Measurements from ENCODE around the gene SCN8A. TPM values are rescaled to one million over a fixed set of nuclear protein-coding genes. Genes with fewer than 3 reads are reported as not detected.

Gene SCN8A
- total and polyA plus RNA-seq, 8 donors, result 0.26 to 3.3 (median 1.3) TPM

- no peaks in the 10 kb centered on the region for H3K36me3 ChIP-seq
- TF ChIP-seq, protein P1, sequence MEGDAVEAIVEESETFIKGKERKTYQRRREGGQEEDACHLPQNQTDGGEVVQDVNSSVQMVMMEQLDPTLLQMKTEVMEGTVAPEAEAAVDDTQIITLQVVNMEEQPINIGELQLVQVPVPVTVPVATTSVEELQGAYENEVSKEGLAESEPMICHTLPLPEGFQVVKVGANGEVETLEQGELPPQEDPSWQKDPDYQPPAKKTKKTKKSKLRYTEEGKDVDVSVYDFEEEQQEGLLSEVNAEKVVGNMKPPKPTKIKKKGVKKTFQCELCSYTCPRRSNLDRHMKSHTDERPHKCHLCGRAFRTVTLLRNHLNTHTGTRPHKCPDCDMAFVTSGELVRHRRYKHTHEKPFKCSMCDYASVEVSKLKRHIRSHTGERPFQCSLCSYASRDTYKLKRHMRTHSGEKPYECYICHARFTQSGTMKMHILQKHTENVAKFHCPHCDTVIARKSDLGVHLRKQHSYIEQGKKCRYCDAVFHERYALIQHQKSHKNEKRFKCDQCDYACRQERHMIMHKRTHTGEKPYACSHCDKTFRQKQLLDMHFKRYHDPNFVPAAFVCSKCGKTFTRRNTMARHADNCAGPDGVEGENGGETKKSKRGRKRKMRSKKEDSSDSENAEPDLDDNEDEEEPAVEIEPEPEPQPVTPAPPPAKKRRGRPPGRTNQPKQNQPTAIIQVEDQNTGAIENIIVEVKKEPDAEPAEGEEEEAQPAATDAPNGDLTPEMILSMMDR (IDR thresholded peaks at IDR 0.05), result no peak
- ATAC-seq (no peak), DNase-seq (no peak)
- no peak overlapping the region for H3K27ac ChIP-seq
- no peaks in the 10 kb centered on the region for H3K27me3 ChIP-seq
- no peak overlapping the region for H3K4me3 ChIP-seq
- H3K9me3 ChIP-seq, result no peaks in the 10 kb centered on the region
- H3K4me1 ChIP-seq, result no peaks in the 10 kb centered on the region
- intact Hi-C loops (cut with DNase I), result no loop called here
Observed at GRCh38 chr12:51755251-51755650, 164.2 kb downstream of the SCN8A start.

DNA sequence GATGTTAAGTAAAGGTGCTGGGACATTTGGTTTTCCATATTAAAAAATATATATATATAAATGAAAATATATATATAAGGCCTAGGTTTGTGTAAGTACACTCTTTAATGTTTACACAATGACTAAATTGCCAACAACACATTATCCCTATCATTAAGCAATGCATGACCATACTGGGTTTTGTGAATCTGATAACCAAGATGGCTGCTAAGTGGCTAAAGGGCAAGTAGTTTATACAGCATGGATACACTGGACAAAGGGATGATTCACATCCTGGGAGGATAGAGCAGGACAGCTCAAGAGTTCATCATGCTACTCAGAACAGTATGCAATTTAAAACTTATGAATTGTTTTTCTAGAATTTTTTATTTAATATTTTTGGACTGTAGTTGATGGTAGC lies 168.1 kb downstream of the SCN8A start:
- intact Hi-C loops (cut with DNase I), result no loop called here
- TF ChIP-seq, protein P1 (IDR thresholded peaks at IDR 0.05), result no peak
- no peak for ATAC-seq

GRCh38 chr12:51759695-51760094 lies 168.7 kb downstream of the SCN8A start:
- Histone ChIP-seq H3K27ac (no peak overlapping the region), H3K9me3 (no peaks in the 10 kb centered on the region), H3K36me3 (no peaks in the 10 kb centered on the region), H3K4me3 (no peak overlapping the region), H3K4me1 (no peaks in the 10 kb centered on the region), H3K27me3 (no peaks in the 10 kb centered on the region)
- ATAC-seq, result no peak
- no peak for DNase-seq
- intact Hi-C loops (cut with DNase I), result no loop called here
- TF ChIP-seq, protein P1 (IDR thresholded peaks at IDR 0.05), result no peak

More for the DNA sequence above, 168.1 kb downstream of the SCN8A start:
- H3K27ac ChIP-seq, result no peak overlapping the region
- DNase-seq, result no peak
- no peaks in the 10 kb centered on the region for H3K36me3 ChIP-seq
- H3K9me3 ChIP-seq, result no peaks in the 10 kb centered on the region
- H3K4me3 ChIP-seq, result no peak overlapping the region
- no peaks in the 10 kb centered on the region for H3K27me3 ChIP-seq
- H3K4me1 ChIP-seq, result no peaks in the 10 kb centered on the region

GRCh38 chr12:51760231-51760630 lies 169.2 kb downstream of the SCN8A start:
- Histone ChIP-seq H3K9me3 (no peaks in the 10 kb centered on the region), H3K4me3 (no peak overlapping the region), H3K36me3 (no peaks in the 10 kb centered on the region), H3K27me3 (no peaks in the 10 kb centered on the region), H3K4me1 (no peaks in the 10 kb centered on the region), H3K27ac (no peak overlapping the region)
- DNase-seq (no peak), ATAC-seq (no peak)
- intact Hi-C loops (cut with DNase I), result no loop called here
- TF ChIP-seq, protein P1 (IDR thresholded peaks at IDR 0.05), result no peak

GRCh38 chr12:51763743-51764142 lies 172.7 kb downstream of the SCN8A start:
- Histone ChIP-seq H3K36me3 (no peaks in the 10 kb centered on the region), H3K9me3 (no peaks in the 10 kb centered on the region)

More at GRCh38 chr12:51763743-51764142, 172.7 kb downstream of the SCN8A start:
- intact Hi-C loops (cut with DNase I), result no loop called here
- Histone ChIP-seq H3K4me3 (no peak overlapping the region), H3K27ac (no peak overlapping the region), H3K4me1 (no peaks in the 10 kb centered on the region), H3K27me3 (no peaks in the 10 kb centered on the region)
- TF ChIP-seq, protein P1 (IDR thresholded peaks at IDR 0.05), result no peak
- no peak for ATAC-seq
- no peak for DNase-seq
